Upper lobe of left lung (tissue), 4 donors: ENCODE measurements around the gene SMIM38.

Experiments
- EP300 ChIP-seq, 4 donors: sonication (generic); formaldehyde crosslinking; IDR thresholded peaks; one replicate each; pipeline ENCODE4 v1.5.1; 2017; ENCODE audit warnings: antibody characterized with exemption in 4 of 4, control low read depth in 2 of 4
- POLR2A ChIP-seq, 4 donors: fragments of 450-650 bp; IDR thresholded peaks; one replicate each; pipeline ENCODE4 v1.5.1; 2016 to 2017; ENCODE audit warnings: antibody characterized with exemption in 4 of 4, mild to moderate bottlenecking in 2 of 4
- POLR2AphosphoS5 ChIP-seq, 2 donors: sonication (generic); formaldehyde crosslinking; IDR thresholded peaks; one replicate each; pipeline ENCODE4 v1.5.1; 2017; ENCODE audit warnings: antibody characterized with exemption in 2 of 2

DNA sequence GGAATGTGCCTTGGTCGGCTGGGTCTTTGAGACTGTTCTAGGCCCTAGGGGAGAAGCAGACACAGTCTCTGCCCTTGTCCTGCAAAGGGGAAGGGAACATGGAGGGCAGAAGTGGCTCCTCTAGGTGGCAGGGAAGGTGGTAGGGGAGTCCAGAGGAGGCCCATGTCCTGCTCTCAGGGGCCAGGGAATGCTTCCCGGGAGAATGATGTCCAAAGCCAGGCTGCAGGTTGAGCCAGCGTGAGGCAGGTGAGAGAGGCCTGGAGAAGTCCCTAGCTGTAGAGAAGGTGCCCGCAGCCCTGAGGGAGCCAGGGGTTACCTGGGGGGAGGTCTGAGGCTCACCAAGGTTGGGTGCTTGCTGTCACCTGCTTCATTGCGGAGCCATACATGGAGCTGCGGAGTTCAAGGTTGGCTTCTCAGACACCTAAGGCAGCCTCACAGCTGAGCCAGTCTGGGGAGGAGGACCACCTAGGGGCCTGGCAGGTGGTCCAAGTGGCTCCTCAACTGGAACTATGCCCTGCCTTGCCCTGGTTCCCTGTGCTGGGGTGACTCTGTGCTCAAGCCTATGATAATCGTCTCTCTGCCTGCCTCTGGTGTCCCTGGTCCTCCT is 46.1 kb downstream of the SMIM38 start:
- TF ChIP-seq EP300 (IDR thresholded peaks at IDR 0.05) (no peak), POLR2A (IDR thresholded peaks at IDR 0.05) (no peak), POLR2AphosphoS5 (IDR thresholded peaks at IDR 0.05) (no peak)
